GM19372 (cell line): ENCODE data around the gene YPEL5.
A peak's percentile ranks its signal among the peaks of the same experiment; 100 is the strongest.
"Not testable (repeated sequence)": the region's sequence is repeated elsewhere in the genome, so short reads cannot be mapped to it uniquely, and the experiment has no call there.

Experiments used
- ATAC-seq: cut with Tn5 transposase; IDR thresholded peaks from one replicate; pipeline ENCODE4 v1.9.1; 2021; ENCODE audit warnings: mild to moderate bottlenecking, low read depth, moderate library complexity; ENCODE audit not compliant: unreplicated experiment

YPEL5 gene

DNA sequence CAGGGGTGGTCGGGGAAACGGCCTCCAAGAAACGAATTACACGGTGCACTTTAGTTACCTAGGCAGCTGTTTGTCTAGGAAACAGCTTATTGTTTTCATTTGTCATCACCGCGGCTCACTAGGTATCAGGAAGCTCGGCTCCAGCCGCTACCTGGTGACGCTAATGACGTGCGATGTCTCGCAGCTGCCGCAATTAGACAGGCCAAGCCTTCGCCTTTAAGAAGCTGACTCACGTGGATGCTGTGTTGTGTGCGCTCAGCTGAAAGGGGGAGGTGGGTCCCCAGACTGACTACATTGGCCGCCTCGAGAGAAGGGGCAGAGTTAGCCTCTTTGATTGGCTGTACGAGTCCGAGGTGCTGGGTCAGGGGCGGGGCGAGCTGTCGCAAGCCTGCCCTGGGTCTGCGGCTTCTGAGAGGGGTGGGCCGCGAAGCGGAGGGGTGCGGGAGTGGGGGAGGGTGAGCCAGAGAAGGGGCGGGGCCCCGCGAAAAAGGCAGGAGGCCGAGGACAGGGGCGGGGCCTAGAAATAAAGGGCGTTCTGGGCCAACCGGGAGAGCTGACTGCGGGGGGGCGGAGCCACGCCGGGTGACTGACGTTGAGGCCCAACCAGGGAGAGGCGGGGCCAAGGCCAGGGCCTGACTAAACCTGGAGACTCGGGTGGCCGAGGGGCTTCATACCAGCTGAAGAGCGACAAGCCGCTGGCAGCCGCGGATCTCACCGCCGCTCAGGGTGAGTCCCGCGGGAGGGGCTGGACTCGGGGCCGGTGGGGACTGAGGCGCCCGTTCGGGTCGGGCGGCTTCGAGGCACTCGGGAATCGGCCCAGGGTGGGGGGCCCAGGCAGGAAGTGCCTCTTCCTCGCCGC, at the start of gene YPEL5:
Gene YPEL5, plus strand, starts transcription at position 671 of the 859 bp plus-strand sequence. CDS start 9,645 bp downstream, outside the sequence.
- ATAC-seq: peak; percentile 89

DNA sequence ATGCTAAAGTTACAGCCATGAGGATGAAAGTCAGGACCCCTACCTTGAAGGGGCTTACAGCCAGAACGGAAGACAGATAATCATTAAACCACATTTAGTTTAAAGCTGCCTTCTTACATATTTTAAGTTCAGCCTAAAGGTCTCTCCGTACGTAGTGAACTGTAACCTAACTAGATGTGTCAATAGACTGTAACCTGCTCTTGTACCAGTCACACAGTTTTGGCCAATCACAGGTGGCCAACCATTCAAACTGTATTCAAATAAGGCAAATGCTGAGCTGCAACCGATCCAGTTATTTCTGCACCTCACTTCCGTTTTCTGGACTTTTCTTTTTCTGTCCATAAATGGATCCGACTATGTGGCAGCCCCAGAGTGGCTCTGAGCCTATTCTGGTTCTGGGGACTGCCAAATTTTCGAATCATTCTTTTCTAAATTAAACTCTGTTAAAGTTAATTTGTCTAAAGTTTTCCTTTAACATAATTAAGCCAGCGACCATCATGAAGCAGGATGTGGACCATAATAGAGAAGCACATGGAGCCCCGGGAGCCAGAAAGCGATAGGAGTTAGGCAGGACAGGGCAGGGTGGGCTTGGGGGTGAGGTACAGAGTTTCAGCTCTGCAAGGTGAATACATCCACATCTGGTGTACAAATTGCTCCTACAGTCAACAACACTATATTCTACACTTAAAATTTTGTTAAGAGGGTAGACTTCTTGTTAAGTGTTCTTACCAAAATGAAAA, 48.4 kb upstream of the YPEL5 start:
- ATAC-seq: no peak

DNA sequence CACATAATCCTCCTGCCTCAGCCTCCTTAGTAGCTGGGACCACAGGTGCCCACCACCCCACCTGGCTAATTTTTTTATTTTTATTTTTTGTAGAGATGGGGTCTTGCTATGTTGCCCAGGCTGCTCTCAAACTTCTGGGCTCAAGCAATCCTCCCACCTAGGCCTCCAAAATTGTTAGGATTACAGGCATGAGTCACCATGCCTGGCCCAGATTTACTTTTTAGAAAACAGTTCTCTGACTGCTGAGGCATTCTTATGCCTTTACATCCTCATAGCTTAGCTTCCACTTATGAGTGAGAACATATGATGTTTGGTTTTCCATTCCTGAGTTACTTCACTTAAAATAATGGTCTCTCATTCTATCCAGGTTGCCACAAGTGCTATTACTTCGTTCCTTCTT, 47.4 kb upstream of the YPEL5 start:
- ATAC-seq: not testable (repeated sequence)

DNA sequence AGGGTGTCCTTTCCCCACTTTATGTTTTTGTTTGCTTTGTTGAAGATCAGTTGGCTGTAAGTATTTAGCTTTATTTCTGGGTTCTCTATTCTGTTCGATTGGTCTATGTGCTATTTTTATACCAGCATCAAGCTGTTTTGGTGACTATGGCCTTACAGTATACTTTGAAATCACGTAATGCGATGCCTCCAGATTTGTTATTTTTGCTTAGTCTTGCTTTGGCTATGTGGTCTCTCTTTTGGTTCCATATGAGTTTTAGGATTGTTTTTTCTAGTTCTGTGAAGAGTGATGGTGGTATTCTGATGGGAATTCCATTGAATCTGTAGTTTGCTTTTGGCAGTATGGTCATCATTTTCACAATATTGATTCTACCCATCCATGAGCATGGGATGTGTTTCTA, 46.1 kb upstream of the YPEL5 start:
- ATAC-seq: not testable (repeated sequence)

DNA sequence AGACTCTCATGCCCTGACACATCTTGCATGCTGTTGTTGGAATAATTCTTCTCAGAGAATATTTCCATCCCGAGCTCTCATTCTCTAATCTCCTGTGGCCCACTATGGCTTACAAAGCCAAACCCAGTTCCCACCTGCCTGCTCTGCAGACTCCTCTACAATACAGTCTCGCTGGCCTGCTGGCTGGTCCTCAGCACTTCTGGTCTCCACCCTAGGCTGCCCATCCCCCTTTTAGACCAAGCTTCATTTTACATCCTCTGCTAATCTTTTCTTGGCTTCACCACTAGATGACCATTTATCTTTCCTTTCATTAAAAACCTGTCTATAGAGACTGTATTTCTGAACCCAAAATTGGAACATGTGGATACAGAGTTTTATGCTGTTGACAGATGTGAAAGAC, 42.5 kb upstream of the YPEL5 start:
- ATAC-seq: no peak

DNA sequence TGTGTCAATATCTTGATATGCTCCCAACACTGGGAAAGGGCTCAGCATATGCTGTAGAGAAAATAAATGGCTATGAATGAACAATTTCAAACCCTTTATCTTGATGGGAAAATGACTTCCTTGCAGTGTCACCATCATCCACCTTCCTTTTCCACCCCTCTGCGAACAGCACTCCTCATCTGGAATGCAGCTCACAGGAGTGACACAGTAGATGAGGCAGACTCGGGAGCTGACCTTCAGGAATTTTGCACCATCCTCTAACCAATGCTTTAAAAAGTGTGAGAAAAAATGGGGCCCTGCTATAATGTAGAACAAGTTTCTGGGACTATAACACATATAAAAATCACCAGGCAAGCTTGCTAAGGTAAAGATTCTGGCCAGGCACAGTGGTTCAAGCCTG, 41.3 kb upstream of the YPEL5 start:
- no peak for ATAC-seq

DNA sequence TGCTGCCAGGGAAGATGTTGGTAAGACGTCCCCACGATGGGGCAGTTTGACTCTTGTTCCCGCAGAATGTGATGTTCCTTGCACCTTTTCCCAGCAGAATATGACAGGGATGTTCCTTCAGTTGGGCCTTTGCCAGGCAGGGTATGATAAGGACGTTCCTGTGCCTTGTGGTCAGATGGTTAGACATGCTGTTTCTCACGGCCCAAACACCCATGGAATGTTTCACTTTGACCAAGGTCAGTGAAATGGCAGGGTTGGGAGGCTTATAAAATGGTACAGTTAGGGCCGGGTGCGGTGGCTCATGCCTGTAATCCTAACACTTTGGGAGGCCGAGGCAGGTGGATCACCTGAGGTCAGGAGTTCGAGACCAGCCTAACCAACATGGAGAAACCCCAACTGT, 40.3 kb upstream of the YPEL5 start:
- no peak for ATAC-seq

DNA sequence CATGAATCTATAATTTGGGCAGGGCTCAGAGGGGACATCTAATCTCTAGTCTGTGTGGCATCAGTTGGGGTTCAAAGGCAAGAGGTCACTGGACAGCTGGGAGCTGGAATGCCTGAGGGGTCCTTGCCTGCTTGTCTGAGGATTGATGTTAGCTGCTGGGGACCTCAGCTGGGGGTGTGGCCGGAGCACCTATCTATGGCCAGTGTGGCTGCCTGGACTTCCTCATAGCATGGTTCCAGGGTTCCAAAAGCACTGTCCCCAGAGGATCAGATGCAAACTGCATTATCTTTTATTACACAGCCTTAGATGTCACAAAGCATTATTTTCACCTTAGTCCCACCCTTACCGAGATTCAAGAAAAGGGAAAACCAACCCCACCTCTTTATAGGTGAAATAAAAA, 38.6 kb upstream of the YPEL5 start:
- ATAC-seq: no peak

DNA sequence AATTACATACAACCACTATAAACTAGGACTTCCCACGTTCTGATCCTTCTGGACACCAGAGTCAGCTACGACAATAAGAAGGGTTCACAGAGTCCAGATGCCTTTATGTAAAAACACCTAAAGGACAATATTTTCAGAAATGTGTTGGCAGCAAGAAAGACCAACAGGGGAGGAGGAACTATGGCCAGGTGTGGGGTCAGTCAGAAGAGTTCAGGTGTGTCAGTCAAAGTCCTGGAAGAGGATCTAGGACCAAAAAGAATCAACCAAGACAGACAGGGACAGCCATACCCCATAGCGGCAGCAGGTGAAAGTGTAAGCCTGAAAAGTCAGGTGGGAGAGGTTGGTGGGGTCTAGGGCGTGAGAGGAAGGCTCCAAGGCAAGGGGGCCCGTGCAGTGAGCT, 38.0 kb upstream of the YPEL5 start:
- no peak for ATAC-seq

DNA sequence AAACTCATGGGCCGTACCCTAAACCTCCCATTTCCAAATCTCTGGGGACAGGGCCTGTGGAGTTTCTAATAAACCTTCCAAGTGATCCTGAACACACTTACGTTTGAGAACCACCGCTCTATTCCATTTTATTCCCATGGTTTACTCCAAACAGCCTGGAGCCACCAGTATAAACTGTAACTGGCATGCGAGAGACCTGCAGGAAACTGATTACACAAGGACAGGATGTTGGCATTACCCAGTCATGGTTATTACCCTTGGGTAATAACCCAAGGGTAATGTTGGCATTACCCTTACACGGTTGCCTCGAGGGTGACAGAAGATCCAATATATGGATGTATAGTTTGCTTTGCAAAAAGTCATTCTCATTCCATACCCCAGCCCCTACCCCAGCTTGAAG, 37.0 kb upstream of the YPEL5 start:
- no peak for ATAC-seq

DNA sequence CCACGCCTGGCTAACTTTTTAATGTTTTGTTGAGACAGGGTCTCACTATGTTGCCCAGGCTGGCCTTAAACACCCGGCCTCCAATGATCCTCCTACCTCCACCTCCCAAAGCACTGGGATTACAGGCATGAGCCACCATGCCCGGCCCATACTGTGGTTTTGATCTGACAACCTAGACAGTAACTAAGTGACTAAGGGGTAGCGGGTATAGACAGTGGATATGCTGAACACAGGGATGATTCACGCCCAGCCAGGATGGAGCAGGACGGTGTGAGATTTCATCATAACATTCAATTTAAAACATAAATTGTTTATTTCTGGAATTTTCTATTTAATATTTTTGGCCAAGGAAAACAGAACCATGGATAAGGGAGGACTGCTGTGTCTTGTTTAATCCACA, 36.0 kb upstream of the YPEL5 start:
- no peak for ATAC-seq

DNA sequence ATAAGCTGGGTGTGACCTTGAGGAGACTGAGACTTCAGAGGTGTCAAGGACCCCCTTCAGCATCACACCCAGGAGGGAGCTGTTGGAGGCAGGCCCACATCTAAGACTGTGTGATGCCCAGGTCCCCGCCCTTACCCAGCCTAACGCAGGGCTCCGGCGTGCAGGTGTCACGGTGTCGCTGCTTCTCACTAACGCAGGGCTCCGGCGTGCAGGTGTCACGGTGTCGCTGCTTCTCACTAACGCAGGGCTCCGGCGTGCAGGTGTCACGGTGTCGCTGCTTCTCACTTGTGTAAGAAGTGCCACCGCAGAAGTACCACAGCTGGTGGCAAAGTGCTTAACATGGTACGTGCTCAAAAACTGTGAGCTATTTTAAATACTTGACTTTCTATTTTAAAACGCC, 35.6 kb upstream of the YPEL5 start:
- ATAC-seq: not testable (repeated sequence)

DNA sequence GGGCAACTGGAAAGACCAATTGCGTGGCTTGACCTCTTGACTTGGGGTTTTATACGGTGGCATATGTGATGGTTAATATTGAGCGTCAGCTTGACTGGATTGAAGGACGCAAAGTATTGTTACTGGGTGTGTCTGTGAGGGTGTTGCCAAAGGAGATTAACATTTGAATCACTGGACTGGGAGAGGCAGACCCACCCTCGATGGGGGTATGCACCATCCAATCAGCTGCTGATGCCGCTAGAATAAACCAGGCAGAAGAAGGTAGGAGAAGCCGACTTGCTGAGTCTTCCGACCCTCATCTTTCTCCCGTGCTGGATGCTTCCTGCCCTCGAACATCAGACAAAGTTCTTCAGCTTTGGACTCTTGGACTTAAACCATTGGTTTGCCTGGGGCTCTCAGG, 34.2 kb upstream of the YPEL5 start:
- ATAC-seq: no peak

DNA sequence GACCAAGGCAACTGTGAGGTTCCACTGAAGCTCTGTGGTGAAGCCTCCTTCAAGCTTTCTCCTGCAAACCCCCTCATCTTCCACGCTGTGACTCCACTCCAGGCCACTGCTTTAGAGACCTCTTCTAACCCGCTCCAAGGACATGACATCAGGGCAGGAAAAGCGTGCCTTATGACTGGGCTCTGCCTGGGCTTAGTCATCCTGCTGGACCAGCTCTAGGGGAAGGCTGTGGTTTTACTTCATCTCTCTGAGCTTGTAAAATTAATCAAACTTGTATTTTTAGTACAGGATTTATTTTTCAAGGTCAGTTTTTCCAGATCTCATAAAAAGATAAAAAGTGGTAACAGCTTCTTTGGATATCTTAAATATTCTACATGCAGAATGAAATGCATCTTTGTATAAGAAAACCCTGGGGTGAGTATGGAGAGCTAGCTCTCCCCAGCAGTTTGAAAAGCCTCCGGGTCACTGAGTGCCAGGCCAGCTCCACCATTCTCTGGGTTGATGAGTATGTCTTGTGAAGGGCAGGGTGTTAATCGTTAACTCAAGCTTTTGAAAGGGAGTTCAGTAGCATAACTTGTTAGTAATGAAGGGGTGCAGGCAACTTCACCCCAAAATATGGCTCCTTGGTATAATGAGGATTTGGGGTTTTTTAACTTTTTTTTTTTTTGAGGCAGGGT, 33.1 kb upstream of the YPEL5 start:
- no peak for ATAC-seq

DNA sequence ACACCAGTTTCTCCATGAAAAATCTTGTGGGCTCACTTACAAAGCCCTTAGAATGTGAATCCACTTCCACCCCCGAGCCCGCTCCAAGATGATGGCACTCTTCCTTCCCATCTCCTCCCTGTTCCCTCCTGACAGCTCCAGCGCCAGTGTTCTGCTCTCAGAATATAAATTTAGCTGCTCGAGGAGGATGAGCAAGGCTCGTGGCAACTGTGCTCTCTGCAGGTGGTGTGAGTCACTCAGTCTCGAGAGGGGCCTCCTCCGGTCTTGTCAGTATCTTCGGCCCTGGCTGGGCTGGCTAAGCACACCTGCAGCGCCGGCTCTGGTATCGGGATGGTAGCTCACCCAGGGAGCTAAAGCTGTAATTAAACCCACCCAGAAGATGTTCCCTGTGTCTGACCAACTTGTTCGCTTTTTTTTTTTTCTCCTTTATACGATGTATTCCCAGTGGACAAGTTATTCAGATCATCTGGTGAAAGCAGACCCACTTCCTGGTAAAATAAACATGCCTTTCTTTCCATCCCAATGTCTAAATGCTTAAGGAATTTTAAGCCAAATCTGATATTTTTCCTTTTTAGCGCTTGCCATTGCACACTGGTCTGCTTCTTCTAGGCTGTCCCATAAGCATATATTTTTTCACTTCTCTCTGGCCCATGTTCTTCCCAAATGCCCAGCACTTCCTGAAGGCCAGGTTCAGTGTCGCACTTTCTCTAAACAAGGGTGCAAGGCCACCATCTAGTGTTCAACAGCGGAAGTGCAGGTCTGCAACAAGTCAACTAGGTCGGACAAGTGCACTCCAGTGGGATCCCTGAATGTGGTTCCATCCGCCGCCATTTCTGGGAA, 31.4 kb upstream of the YPEL5 start:
- ATAC-seq: no peak

DNA sequence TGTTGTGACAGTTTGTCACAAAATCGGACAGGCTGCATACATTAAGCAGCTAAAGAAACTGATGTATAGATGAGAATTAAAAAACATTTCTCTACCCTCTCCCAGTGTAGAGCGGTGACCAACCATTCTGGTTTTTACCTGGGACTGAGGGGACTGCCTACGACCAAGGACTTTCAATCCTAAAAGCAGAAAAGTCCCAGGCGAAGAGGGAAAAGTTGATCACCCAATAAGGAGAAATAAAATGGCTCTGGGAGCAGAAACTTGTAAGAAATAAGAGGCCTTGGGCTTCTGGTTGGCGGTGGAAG, 30.9 kb upstream of the YPEL5 start:
- ATAC-seq: no peak

DNA sequence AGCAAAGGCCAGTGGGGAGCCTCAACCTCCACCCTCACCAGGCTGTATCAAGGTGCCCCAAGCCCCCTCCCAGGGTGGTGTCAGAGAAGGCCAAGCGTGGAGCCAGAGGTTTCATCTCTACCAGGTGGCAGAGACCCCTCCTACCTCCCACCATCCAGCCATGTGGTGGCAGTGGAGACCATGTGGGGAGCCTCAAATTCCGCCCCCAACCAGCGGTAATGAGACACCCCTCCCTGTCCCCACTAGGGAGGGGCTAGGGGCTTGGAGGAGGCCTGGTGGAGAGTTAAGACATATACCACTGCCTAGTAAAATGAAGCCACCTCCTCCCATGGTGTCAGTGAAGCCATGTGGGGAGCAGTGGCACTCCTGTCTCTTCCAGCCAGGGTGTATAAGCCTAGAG, 24.4 kb upstream of the YPEL5 start:
- ATAC-seq: no peak

DNA sequence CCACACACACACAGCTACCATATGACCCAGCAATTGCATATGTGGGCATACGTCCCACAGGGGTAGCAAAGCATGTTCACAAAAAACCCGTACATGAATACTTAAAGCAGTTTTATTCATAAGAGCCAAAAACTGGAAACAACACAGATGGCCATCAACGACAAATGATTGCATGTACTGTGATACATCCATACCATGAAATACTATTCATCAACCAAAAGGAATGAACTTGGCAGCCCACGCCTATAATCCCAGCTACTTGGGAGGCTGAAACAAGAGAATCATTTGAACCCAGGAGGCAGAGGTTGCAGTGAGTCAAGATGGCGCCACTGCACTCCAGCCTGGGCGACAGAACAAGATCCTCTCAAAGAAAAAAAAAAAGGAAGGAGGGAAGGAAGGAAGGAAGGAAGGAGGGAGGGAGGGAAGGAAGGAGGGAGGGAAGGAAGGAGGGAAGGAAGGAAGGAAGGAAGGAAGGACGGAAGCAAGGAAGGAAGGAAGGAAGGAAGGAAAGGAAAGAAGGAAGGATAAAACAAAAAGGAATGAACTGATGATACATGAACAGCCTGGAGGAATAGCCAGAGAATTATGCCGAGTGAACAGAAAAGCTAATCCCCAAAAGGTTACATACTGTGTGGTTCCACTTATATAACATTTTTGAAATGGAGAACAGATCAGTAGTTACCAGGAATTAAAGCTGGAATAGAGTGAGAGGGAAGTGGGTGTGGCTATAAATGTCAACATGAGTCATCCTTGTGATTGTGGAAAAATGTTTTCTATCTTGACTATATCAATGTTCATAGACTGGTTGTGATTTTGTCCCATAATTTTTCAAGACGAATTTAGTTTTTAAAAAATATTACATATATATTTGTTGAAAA, 19.6 kb upstream of the YPEL5 start:
- no peak for ATAC-seq

DNA sequence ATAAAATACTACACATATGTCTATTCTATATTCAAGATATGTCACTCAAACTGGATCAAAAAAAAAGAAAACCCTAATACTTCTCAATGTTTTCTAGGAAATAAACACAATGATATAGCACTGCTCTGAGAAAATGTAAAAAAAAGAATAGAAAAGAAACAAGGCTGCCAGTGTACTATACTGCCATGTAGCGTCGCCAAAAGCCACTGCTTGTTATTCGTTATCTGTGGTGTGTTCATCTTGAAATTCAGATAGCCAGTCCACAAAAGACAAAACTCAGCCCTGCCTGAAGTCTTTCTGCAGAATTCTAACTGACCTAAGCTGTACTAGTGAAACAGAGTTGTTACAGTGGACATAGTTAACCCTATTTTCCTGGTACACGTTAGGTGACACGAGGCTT, 12.2 kb upstream of the YPEL5 start:
- ATAC-seq: no peak

DNA sequence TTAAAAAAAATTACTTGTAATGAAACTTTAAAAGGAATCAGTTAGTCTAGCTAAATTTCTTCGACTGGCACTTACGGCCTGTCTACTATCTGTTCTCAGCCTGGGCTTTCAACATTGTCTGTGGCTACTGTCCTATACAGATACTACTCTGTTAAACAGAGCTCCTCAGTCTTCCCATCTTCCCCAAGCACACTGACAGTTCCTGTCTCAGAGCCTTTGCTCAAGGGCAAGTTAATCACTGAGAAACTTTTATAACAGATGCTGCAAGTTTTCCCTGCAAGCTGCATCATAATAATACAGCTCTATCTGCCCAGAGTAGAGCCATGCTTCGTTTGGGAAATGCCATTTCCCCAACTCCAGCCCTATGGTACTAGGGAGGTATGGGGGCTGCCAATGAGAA, 11.3 kb upstream of the YPEL5 start:
- ATAC-seq: no peak
